Measurements from ENCODE around the gene KLK11. TPM values are rescaled to one million over a fixed set of nuclear protein-coding genes. Genes with fewer than 3 reads are reported as not detected.

KLK11 gene
- total RNA-seq, 1 experiment from 2014 or later, result not detected

DNA sequence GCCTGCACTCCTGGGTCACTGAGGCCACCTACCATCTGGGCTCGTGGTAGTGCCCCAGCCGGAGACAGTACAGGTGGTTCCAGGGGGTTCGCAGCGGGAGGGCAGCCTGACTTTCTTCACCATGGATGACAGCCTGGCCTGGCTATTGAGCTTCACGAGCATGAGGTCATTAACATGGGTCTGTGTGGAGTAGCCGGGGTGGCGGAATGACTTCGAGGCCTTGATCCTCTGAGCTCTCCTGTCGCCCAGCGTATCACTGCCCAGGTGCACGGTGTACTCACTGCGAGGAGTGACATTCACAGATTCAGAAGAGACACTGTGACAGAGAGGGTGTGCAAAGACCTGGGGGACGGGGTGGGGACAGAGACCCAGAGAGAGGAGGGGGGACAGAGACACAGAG is 46.2 kb downstream of the KLK11 start:
- ChIA-PET CTCF (no interaction called here), POLR2A (no interaction called here)
- ATAC-seq (no peak), DNase-seq (ENCODE audit: low read depth, low spot score) (no peak)
- no peak overlapping the region for H3K4me3 ChIP-seq (ENCODE audit: low read depth in 2 of 2, low read length in 2 of 2)
- H3K4me1 ChIP-seq (ENCODE audit: control insufficient read depth, insufficient read depth, low read length), result no peaks in the 10 kb centered on the region
- H3K9me3 ChIP-seq (ENCODE audit: control insufficient read depth, insufficient read depth, low read depth, low read length), result no peaks in the 10 kb centered on the region
- in situ Hi-C loops (cut with HindIII; ENCODE audit: low pct_unique_long_range_greater_than_20kb, low sequenced_read_pairs) (no loop called here), intact Hi-C loops (cut with micrococcal nuclease; ENCODE audit: unreplicated experiment) (no loop called here)
- no peak for TF ChIP-seq SIN3A (IDR thresholded peaks at IDR 0.05; ENCODE audit: borderline replicate concordance, insufficient read depth, low read depth, low read length)
- no peak overlapping the region for H3K27ac ChIP-seq (ENCODE audit: low read length)
- no TSS peak for BruUV-seq (replicated peaks)
- no peaks in the 10 kb centered on the region for H3K36me3 ChIP-seq (ENCODE audit: control insufficient read depth, insufficient read depth, low read length)
- peaks cover 1% of the 10 kb centered on the region for H3K27me3 ChIP-seq (ENCODE audit: control insufficient read depth, insufficient read depth, low read length)

DNA sequence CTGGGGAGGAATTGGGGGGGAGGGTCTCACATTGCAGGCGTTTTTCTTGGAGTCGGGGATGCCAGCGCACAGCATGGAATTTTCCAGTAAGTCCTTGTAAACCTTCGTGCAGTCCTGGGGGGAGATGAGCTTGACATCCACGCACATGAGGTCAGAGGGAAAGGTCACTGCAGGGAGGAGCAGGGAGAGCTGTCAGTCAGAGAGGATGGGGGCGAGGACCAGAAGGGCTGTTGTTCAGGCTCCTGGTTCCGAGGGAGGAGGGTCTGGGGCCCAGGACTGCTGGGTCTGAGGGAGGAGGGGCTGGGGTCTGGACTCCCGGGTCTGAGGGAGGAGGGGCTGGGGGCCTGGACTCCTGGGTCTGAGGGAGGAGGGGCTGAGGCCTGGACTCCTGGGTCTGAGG is 46.7 kb downstream of the KLK11 start:
- in situ Hi-C loops (cut with HindIII; ENCODE audit: low pct_unique_long_range_greater_than_20kb, low sequenced_read_pairs), result no loop called here
- TF ChIP-seq POLR2AphosphoS5 (IDR thresholded peaks at IDR 0.05; ENCODE audit: low read depth, low read length), result no peak
- TF ChIP-seq TCF7L2 (IDR thresholded peaks at IDR 0.05; ENCODE audit: low read depth, low read length), result no peak
- TF ChIP-seq, protein P1, sequence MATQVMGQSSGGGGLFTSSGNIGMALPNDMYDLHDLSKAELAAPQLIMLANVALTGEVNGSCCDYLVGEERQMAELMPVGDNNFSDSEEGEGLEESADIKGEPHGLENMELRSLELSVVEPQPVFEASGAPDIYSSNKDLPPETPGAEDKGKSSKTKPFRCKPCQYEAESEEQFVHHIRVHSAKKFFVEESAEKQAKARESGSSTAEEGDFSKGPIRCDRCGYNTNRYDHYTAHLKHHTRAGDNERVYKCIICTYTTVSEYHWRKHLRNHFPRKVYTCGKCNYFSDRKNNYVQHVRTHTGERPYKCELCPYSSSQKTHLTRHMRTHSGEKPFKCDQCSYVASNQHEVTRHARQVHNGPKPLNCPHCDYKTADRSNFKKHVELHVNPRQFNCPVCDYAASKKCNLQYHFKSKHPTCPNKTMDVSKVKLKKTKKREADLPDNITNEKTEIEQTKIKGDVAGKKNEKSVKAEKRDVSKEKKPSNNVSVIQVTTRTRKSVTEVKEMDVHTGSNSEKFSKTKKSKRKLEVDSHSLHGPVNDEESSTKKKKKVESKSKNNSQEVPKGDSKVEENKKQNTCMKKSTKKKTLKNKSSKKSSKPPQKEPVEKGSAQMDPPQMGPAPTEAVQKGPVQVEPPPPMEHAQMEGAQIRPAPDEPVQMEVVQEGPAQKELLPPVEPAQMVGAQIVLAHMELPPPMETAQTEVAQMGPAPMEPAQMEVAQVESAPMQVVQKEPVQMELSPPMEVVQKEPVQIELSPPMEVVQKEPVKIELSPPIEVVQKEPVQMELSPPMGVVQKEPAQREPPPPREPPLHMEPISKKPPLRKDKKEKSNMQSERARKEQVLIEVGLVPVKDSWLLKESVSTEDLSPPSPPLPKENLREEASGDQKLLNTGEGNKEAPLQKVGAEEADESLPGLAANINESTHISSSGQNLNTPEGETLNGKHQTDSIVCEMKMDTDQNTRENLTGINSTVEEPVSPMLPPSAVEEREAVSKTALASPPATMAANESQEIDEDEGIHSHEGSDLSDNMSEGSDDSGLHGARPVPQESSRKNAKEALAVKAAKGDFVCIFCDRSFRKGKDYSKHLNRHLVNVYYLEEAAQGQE (IDR thresholded peaks at IDR 0.05; ENCODE audit: insufficient read depth in 1 of 2, low read depth in 2 of 2, low read length in 1 of 2), result no peak
- no peak for TF ChIP-seq SIN3A (IDR thresholded peaks at IDR 0.05; ENCODE audit: borderline replicate concordance, insufficient read depth, low read depth, low read length)
- TF ChIP-seq, protein P2, sequence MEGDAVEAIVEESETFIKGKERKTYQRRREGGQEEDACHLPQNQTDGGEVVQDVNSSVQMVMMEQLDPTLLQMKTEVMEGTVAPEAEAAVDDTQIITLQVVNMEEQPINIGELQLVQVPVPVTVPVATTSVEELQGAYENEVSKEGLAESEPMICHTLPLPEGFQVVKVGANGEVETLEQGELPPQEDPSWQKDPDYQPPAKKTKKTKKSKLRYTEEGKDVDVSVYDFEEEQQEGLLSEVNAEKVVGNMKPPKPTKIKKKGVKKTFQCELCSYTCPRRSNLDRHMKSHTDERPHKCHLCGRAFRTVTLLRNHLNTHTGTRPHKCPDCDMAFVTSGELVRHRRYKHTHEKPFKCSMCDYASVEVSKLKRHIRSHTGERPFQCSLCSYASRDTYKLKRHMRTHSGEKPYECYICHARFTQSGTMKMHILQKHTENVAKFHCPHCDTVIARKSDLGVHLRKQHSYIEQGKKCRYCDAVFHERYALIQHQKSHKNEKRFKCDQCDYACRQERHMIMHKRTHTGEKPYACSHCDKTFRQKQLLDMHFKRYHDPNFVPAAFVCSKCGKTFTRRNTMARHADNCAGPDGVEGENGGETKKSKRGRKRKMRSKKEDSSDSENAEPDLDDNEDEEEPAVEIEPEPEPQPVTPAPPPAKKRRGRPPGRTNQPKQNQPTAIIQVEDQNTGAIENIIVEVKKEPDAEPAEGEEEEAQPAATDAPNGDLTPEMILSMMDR (IDR thresholded peaks at IDR 0.05), result no peak
- POLR2A ChIA-PET, result no interaction called here

DNA sequence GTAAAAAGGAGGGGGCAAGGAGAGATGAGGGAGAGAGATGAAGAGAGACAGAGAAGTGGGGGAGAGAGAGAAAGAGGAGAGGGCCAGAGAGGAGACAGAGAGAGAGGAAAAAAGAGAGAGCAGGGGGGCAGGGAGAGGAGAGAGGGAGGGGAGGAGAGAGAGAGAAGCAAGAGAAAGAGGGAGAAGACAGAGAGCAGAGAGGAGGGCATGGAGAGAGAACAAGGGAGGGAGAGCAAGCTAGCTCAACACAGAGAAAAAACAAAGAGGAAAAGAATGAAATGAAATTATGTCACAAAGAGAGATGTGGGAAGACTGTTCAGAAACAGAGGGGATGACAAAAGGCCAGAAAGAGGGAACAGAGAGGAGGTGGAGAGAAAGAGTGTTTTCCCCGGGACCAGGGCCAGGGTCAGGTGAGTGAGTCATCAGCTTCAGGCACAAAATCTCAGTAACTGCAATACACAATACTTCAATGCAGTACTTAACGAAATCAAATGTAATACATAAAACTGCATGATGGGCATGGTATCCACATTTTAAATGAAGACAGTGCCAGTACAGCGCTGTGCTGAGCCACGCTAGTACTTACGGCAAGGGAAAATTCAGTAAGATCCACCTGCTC is 47.5 kb downstream of the KLK11 start:
- Histone ChIP-seq H3K27ac (ENCODE audit: low read length) (no peak overlapping the region), H3K4me1 (ENCODE audit: control insufficient read depth, insufficient read depth, low read length) (no peaks in the 10 kb centered on the region), H3K4me3 (ENCODE audit: low read depth in 2 of 2, low read length in 2 of 2) (no peak overlapping the region), H3K36me3 (ENCODE audit: control insufficient read depth, insufficient read depth, low read length) (no peaks in the 10 kb centered on the region), H3K27me3 (ENCODE audit: control insufficient read depth, insufficient read depth, low read length) (no peaks in the 10 kb centered on the region; the same call in 1 of the 2 replicates), H3K9me3 (ENCODE audit: control insufficient read depth, insufficient read depth, low read depth, low read length) (no peaks in the 10 kb centered on the region)
- ChIA-PET CTCF (interaction anchor here (0.6 kb wide), 1 partner anchor 58 kb away, joined by 3 read pairs; no protein-coding TSS in a partner anchor), POLR2A (no interaction called here)
- TF ChIP-seq SIN3A (IDR thresholded peaks at IDR 0.05; ENCODE audit: borderline replicate concordance, insufficient read depth, low read depth, low read length), result no peak
- TF ChIP-seq TCF7L2 (IDR thresholded peaks at IDR 0.05; ENCODE audit: low read depth, low read length), result no peak
- TF ChIP-seq, protein P2 (IDR thresholded peaks at IDR 0.05), result no peak
- no peak for TF ChIP-seq POLR2AphosphoS5 (IDR thresholded peaks at IDR 0.05; ENCODE audit: low read depth, low read length)
- TF ChIP-seq, protein P1 (IDR thresholded peaks at IDR 0.05; ENCODE audit: insufficient read depth in 1 of 2, low read depth in 2 of 2, low read length in 1 of 2), result no peak
- in situ Hi-C loops (cut with HindIII; ENCODE audit: low pct_unique_long_range_greater_than_20kb, low sequenced_read_pairs) (no loop called here), intact Hi-C loops (cut with micrococcal nuclease; ENCODE audit: unreplicated experiment) (no loop called here)
- ATAC-seq (no peak), DNase-seq (ENCODE audit: low read depth, low spot score) (no peak)
- BruUV-seq (replicated peaks), result no TSS peak

More for the DNA sequence above, 46.7 kb downstream of the KLK11 start:
- intact Hi-C loops (cut with micrococcal nuclease; ENCODE audit: unreplicated experiment), result no loop called here
- CTCF ChIA-PET, result interaction anchor here (0.6 kb wide), 1 partner anchor 59 kb away, joined by 3 read pairs; no protein-coding TSS in a partner anchor
- no peaks in the 10 kb centered on the region for H3K4me1 ChIP-seq (ENCODE audit: control insufficient read depth, insufficient read depth, low read length)
- no TSS peak for BruUV-seq (replicated peaks)
- no peak for DNase-seq (ENCODE audit: low read depth, low spot score)
- no peak overlapping the region for H3K4me3 ChIP-seq (ENCODE audit: low read depth in 2 of 2, low read length in 2 of 2)
- H3K36me3 ChIP-seq (ENCODE audit: control insufficient read depth, insufficient read depth, low read length), result no peaks in the 10 kb centered on the region
- no peaks in the 10 kb centered on the region for H3K9me3 ChIP-seq (ENCODE audit: control insufficient read depth, insufficient read depth, low read depth, low read length)
- ATAC-seq, result no peak
- H3K27ac ChIP-seq (ENCODE audit: low read length), result no peak overlapping the region
- no peaks in the 10 kb centered on the region; the same call in 1 of the 2 replicates for H3K27me3 ChIP-seq (ENCODE audit: control insufficient read depth, insufficient read depth, low read length)

Data from Panc1 (cell line).